NB4 (cell line): Measurements from ENCODE around the gene C4orf54.

Experiments used
- MYC ChIP-seq: IDR thresholded peaks from 2 replicates; pipeline ENCODE4 v1.6.1; 2011; ENCODE audit warnings: low read depth, low read length
- POLR2A ChIP-seq: IDR thresholded peaks from 2 replicates; pipeline ENCODE4 v1.6.1; 2011; ENCODE audit warnings: mild to moderate bottlenecking; ENCODE audit not compliant: insufficient read length; ENCODE audit errors: extremely low read depth
- TF ChIP-seq, protein P1 (sequence below): IDR thresholded peaks from one replicate; pipeline ENCODE4 v1.5.1; 2012; ENCODE audit warnings: low read depth, low read length
- TF ChIP-seq, protein P2 (sequence below): IDR thresholded peaks from 2 replicates; pipeline ENCODE4 v1.6.1; 2011; ENCODE audit warnings: low read depth, low read length

- TF ChIP-seq, protein P1, sequence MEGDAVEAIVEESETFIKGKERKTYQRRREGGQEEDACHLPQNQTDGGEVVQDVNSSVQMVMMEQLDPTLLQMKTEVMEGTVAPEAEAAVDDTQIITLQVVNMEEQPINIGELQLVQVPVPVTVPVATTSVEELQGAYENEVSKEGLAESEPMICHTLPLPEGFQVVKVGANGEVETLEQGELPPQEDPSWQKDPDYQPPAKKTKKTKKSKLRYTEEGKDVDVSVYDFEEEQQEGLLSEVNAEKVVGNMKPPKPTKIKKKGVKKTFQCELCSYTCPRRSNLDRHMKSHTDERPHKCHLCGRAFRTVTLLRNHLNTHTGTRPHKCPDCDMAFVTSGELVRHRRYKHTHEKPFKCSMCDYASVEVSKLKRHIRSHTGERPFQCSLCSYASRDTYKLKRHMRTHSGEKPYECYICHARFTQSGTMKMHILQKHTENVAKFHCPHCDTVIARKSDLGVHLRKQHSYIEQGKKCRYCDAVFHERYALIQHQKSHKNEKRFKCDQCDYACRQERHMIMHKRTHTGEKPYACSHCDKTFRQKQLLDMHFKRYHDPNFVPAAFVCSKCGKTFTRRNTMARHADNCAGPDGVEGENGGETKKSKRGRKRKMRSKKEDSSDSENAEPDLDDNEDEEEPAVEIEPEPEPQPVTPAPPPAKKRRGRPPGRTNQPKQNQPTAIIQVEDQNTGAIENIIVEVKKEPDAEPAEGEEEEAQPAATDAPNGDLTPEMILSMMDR: no peak
- TF ChIP-seq, protein P2, sequence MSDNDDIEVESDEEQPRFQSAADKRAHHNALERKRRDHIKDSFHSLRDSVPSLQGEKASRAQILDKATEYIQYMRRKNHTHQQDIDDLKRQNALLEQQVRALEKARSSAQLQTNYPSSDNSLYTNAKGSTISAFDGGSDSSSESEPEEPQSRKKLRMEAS: no peak
- TF ChIP-seq POLR2A (no peak), MYC (no peak)
These were observed 4.8 kb downstream of the C4orf54 start for GRCh38 chr4:99652596-99653436.
